Endothelial cell (in vitro differentiated cells): ENCODE measurements around the gene MIB1. TPM values are rescaled to one million over a fixed set of nuclear protein-coding genes. Genes with fewer than 3 reads are reported as not detected.

Source experiments
- DNase-seq: peaks from one replicate; pipeline ENCODE4 v3.0.0; 2021; ENCODE audit warnings: low spot score
- H3K27ac Mint-ChIP-seq: one replicate; pipeline ENCODE4 v1.8.0; 2021; ENCODE audit warnings: mixed read lengths, inconsistent platforms; ENCODE audit not compliant: unreplicated experiment
- H3K27me3 Mint-ChIP-seq: one replicate; pipeline ENCODE4 v1.8.0; 2021; ENCODE audit warnings: mild to moderate bottlenecking, moderate library complexity, mixed read lengths, inconsistent platforms; ENCODE audit not compliant: unreplicated experiment
- H3K36me3 Mint-ChIP-seq: one replicate; pipeline ENCODE4 v1.8.0; 2021; ENCODE audit warnings: mild to moderate bottlenecking, low read depth, mixed read lengths, inconsistent platforms; ENCODE audit not compliant: unreplicated experiment
- H3K4me1 Mint-ChIP-seq: one replicate; pipeline ENCODE4 v1.8.0; 2021; ENCODE audit warnings: mild to moderate bottlenecking, mixed read lengths, inconsistent platforms; ENCODE audit not compliant: unreplicated experiment
- H3K4me3 Mint-ChIP-seq: one replicate; pipeline ENCODE4 v1.8.0; 2021; ENCODE audit warnings: mild to moderate bottlenecking, mixed read lengths, inconsistent platforms; ENCODE audit not compliant: unreplicated experiment
- H3K9me3 Mint-ChIP-seq: one replicate; pipeline ENCODE4 v1.8.0; 2021; ENCODE audit warnings: mixed read lengths, inconsistent platforms; ENCODE audit not compliant: unreplicated experiment
- long read RNA-seq: library from polyadenylated mRNA; unstranded; transcript quantifications from one replicate; pipeline ENCODE4 v2.0.0, GENCODE V29; 2020; ENCODE audit not compliant: unreplicated experiment
- total RNA-seq: library from RNA; stranded (reverse); fragmentation: NEBNext Ultra II Directional; extraction: Animal tissue kit (Norgen Biotek cat#: 25700); gene quantifications from one replicate; pipeline ENCODE4 v1.2.1, GENCODE V29; 2021; ENCODE audit not compliant: unreplicated experiment
- TF ChIP-seq, protein P1 (sequence below): fragments of 200-600 bp; sonication (generic); IDR thresholded peaks from one replicate; pipeline ENCODE4 v1.5.0; 2021; ENCODE audit warnings: antibody characterized with exemption; ENCODE audit not compliant: unreplicated experiment

The MIB1 gene
- total RNA-seq = 62.8 TPM
- long read RNA-seq = 0 reads

DNA sequence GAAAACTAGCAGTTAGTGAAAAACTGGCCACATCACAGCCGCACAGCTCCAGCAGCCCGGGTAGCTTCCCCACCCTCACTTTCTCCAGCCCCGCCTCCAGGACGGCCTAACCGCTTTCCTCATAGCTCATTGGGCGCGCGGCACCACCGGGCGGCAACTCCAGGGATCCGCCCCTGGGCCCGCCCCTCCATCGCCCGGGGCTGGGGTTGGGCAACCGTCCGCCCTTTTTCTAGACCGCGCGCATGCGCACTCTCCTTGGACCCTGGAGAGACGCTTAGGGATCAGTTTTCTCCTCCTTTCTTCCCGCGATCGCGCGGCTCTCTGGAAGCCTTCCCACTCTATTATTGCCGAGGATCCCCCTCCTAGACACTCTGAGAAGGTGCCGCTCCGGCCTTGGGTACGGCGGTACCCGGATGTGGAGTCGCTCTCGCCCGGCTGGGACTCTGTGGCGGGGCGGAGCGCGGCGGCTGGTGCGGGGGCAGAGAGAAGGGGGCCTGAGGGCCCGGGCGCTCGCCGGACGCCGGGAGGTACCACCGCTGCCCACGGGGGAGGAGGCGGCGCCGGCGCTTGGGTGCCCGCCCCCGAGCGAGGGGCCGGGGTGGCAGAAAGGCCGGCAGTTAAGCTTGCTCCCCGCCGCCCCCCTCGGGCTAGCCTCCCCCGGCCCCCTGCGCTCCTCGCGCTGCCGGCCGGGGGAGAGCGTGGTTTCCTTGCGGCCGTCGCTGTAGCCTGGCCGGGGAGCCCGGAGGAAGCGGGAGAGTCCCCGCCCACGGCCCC lies at the start of gene MIB1:
Gene MIB1 (plus strand): TSS at position 255 of the 774 bp plus-strand sequence. CDS start 792 bp downstream, outside the sequence.
- Mint-ChIP-seq H3K4me1 (peaks cover 32% of the 10 kb centered on the region), H3K36me3 (peaks cover 4% of the 10 kb centered on the region), H3K4me3 (peak within 1 kb of the TSS; percentile 95), H3K9me3 (no peaks in the 10 kb centered on the region), H3K27me3 (peaks cover 6% of the 10 kb centered on the region), H3K27ac (peak within 1 kb of the TSS; percentile 75)
- DNase-seq = peak; percentile 100
- TF ChIP-seq, protein P1, sequence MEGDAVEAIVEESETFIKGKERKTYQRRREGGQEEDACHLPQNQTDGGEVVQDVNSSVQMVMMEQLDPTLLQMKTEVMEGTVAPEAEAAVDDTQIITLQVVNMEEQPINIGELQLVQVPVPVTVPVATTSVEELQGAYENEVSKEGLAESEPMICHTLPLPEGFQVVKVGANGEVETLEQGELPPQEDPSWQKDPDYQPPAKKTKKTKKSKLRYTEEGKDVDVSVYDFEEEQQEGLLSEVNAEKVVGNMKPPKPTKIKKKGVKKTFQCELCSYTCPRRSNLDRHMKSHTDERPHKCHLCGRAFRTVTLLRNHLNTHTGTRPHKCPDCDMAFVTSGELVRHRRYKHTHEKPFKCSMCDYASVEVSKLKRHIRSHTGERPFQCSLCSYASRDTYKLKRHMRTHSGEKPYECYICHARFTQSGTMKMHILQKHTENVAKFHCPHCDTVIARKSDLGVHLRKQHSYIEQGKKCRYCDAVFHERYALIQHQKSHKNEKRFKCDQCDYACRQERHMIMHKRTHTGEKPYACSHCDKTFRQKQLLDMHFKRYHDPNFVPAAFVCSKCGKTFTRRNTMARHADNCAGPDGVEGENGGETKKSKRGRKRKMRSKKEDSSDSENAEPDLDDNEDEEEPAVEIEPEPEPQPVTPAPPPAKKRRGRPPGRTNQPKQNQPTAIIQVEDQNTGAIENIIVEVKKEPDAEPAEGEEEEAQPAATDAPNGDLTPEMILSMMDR = no peak

- Mint-ChIP-seq H3K4me1 (no peaks in the 10 kb centered on the region), H3K36me3 (peaks cover 43% of the 10 kb centered on the region)
Observed at GRCh38 chr18:21693322-21693721, 47.3 kb upstream of the MIB1 start.

DNA sequence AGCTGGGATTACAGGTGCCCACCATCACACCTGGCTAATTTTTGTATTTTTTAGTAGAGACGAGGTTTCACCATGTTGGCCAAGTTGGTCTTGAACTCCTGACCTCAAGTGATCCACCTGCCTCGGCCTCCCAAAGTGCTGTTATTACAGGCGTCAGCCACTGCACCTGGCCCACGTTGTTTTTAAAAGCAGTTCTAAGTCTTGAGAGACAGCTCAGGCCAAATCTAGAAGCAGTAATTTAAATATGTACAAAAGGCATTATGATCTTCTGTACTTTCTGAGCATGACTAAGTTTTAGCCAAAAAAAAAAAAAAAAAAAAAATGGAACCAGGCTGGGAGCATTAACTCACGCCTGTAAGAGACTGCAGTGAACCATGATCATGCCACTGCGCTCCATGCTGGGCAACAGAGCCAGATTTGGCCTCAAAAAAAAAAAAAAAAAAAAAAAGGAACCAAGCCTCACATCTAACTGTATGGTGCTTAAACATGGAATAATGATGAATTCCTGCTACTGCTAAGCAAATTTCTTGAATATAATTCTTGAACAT lies 40.0 kb upstream of the MIB1 start:
- peaks cover 8% of the 10 kb centered on the region for H3K36me3 Mint-ChIP-seq
- no peak for DNase-seq
- H3K4me3 Mint-ChIP-seq = no peak overlapping the region
- H3K27ac Mint-ChIP-seq = no peak overlapping the region
- peaks cover 13% of the 10 kb centered on the region for H3K4me1 Mint-ChIP-seq
- TF ChIP-seq, protein P1 = no peak
- H3K9me3 Mint-ChIP-seq = no peaks in the 10 kb centered on the region
- H3K27me3 Mint-ChIP-seq = peaks cover 3% of the 10 kb centered on the region

More at GRCh38 chr18:21693322-21693721, 47.3 kb upstream of the MIB1 start:
- TF ChIP-seq, protein P1 = no peak
- no peak for DNase-seq
- Mint-ChIP-seq H3K9me3 (no peaks in the 10 kb centered on the region), H3K27ac (no peak overlapping the region), H3K27me3 (peaks cover 1% of the 10 kb centered on the region), H3K4me3 (no peak overlapping the region)

DNA sequence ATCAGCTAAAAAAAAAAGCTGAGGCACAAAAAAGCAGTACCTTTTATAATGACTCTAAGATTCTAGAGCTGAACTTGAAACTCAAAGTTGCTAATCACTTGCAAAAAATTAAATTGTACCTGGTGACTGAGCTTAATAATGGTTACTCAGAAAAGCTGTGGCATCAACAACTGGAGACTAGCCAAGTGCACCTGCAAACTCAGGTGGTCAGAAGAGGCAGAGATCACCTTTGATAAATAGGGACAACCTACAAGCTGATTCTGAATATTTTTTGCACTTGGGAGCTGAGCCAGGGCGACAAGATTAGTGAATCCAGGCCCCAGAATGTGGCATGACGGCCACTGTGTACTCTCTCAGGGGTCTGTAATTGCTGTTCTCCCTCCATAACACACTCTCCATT lies 39.0 kb upstream of the MIB1 start:
- Mint-ChIP-seq H3K36me3 (peaks cover 5% of the 10 kb centered on the region), H3K27me3 (peaks cover 3% of the 10 kb centered on the region), H3K27ac (no peak overlapping the region), H3K4me3 (no peak overlapping the region), H3K9me3 (no peaks in the 10 kb centered on the region), H3K4me1 (peaks cover 13% of the 10 kb centered on the region)
- TF ChIP-seq, protein P1 = no peak
- DNase-seq = no peak

- H3K9me3 Mint-ChIP-seq = no peaks in the 10 kb centered on the region
- TF ChIP-seq, protein P1 = no peak
- peaks cover 3% of the 10 kb centered on the region for H3K27me3 Mint-ChIP-seq
- peaks cover 13% of the 10 kb centered on the region for H3K4me1 Mint-ChIP-seq
- DNase-seq = no peak
- H3K4me3 Mint-ChIP-seq = peak overlapping the region; percentile 95
- peak overlapping the region; percentile 90 for H3K27ac Mint-ChIP-seq
- peaks cover 5% of the 10 kb centered on the region for H3K36me3 Mint-ChIP-seq
Observed at GRCh38 chr18:21702602-21703001, 38.0 kb upstream of the MIB1 start.
